GM12864 (cell line): ENCODE results near the gene ABCG1.

Source experiments
- DNase-seq: peaks from one replicate; pipeline ENCODE4 v3.0.0-alpha.2; 2011; ENCODE audit warnings: low read depth
- H3K4me3 ChIP-seq: 2 replicates; pipeline ENCODE4 v1.5.1; 2011; ENCODE audit warnings: mild to moderate bottlenecking, low read depth, low read length, control low read depth
- TF ChIP-seq, protein P1 (sequence below): IDR thresholded peaks from 2 replicates; pipeline ENCODE4 v1.5.1; 2011; ENCODE audit warnings: low read depth, mild to moderate bottlenecking, moderate library complexity, low read length, control low read depth, inconsistent platforms; ENCODE audit errors: missing control alignments

Gene ABCG1

DNA sequence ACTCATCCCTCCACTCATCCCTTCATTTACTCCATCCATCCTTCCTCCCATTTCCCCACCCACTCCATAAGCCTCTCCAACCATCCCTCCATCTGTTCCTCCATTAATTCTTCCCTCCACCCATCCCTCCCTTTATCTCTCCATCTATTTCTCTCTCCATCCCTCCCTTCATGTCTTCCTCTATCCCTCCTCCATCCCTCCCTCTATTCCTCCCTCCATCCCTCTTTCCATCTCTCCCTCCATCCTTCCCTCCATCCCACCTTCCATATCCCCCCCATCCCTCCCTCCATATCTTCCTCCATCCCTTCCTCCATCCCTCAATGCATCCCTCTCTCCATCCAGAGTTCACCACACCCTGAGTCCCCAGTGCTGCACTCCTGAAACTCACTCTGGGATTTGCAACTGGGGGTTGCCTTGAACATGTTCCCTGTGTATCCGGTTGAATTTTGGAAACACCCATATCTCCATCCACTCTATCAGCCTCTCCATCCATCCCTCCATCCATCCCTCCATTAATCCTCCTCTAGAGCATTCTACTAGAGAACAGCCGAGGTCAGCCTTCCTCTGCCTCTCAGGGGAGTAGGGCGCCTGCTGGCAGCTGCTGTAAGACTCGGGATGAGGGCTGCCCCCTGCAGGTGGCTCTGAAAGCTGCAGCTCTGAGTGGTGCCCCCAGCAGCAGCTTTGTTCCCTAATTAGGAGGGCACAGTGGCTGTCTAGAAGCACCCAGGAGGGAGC is 39.4 kb downstream of the ABCG1 start:
- DNase-seq, result no peak
- TF ChIP-seq, protein P1, sequence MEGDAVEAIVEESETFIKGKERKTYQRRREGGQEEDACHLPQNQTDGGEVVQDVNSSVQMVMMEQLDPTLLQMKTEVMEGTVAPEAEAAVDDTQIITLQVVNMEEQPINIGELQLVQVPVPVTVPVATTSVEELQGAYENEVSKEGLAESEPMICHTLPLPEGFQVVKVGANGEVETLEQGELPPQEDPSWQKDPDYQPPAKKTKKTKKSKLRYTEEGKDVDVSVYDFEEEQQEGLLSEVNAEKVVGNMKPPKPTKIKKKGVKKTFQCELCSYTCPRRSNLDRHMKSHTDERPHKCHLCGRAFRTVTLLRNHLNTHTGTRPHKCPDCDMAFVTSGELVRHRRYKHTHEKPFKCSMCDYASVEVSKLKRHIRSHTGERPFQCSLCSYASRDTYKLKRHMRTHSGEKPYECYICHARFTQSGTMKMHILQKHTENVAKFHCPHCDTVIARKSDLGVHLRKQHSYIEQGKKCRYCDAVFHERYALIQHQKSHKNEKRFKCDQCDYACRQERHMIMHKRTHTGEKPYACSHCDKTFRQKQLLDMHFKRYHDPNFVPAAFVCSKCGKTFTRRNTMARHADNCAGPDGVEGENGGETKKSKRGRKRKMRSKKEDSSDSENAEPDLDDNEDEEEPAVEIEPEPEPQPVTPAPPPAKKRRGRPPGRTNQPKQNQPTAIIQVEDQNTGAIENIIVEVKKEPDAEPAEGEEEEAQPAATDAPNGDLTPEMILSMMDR, result peak; percentile 93
- H3K4me3 ChIP-seq, result no peak overlapping the region

DNA sequence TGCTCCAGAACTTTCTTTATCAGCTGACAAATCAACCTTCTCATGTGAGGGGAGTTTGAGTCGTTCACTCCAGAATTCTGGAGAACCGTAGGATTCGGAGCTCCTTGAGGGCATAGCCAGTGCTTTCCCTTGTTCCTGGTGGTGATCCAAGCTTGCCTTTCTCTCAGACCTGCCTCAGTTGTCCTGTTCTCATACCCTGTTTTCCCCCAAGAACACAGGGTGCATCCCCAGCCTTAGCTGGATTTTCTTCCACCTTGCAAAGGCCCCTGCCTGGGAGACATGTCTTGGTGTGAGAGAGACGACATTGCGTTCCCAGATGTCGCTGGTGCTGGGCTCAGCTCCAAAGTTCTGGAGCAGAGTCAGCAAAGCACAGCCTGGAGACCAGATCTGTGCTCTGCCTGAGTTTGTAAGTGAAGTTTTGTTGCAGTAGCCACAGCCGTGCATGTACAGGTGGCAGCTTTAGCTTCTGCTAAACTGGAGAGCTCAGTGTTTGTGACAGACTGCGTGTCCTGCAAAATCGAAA is 40.0 kb downstream of the ABCG1 start:
- TF ChIP-seq, protein P1, result no peak
- DNase-seq, result no peak
- H3K4me3 ChIP-seq, result no peak overlapping the region

DNA sequence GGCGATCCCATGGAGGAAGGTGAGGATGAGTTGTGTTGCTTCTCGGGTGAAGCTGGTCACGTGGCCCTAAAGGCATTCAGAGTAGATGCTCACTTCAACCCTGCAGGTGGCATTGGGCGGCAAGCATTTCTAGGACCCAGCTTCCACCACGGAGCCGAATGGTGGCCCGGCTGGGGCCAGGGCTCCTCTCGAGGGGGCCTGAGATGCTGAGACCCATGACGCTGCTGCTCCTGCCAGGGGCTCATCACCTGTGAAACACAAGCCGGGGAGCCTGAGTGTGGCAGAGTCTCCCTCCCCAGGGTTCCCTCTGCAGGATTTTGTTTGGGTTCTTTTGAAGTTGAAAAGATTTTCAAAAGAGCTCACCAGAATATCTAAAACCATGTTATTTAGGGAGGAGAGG is 41.2 kb downstream of the ABCG1 start:
- TF ChIP-seq, protein P1, result no peak
- DNase-seq, result no peak
- no peak overlapping the region for H3K4me3 ChIP-seq

DNA sequence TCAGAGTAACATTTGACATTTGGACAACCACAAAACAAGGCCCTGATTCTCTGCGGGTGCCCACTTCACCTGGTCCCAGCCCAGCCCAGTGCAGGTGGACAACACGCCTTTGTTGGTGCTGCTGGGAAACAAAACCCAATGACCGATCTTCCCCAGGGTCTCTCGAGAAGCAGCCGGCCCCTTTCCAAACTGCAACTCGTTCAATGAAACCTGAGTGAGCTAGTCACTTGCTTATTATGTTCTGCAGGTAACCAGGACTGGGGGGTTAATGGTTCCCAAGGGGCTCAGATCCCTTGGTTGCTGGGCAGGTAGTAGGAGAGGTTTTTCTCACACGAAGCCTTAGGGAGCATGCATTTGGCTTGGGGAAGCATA is 42.9 kb downstream of the ABCG1 start:
- no peak for DNase-seq
- no peak overlapping the region for H3K4me3 ChIP-seq
- TF ChIP-seq, protein P1, result no peak

DNA sequence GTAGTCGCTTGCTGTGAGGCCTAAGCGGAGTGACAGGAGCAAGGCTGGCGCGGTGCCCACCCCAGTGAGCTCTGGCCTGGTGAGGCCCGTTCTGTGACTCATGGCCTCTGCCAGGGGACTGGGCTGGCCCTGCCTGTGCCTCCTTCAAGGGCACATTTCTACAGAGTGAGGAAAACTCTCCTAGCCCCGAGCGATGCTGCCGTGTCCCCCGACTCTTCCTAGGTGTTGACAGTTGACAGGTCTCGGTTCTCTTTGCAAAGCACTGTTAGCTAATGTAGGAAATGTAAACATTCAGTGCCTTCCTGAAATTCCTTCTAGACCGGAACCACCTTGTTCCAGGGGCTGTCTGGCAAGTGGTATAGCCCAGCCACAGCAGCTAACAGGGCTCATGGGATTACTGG is 43.9 kb downstream of the ABCG1 start:
- no peak for DNase-seq
- no peak overlapping the region for H3K4me3 ChIP-seq
- TF ChIP-seq, protein P1, result no peak

DNA sequence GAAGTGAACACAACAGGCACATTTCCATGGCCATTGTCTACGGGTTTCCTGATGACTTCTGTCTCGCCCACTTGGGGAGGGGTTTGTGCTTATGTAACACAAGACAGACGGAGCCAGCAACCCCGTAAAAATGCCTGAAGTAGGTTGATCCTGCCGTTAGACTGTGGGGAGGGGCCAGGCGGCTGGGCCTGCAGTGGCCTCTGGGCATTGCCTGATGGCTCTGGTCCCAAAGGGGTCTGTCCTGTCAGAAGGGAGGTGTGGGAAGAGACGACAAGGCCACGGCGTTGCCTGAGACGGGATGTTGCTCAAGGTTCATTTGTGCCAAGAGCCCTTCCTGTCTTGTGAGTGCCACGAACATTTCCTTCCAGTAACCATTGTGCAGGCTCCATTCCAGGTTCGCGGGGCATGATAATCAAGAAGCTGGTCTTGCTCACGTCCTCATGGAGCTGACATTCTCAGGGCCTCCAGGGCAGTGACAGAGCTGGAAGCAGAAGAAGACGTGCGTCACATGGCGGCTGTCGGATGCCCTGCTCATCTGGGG is 44.7 kb downstream of the ABCG1 start:
- H3K4me3 ChIP-seq, result no peak overlapping the region
- TF ChIP-seq, protein P1, result no peak
- no peak for DNase-seq
